Activated CD4-positive, alpha-beta memory T cell treated with anti-CD3 and anti-CD28 coated beads, Interleukin-2, amount 10 ng/mL, durations not matched to agents 7 days and 5 days (primary cell): ENCODE measurements around the gene HGFAC. TPM values are rescaled to one million over a fixed set of nuclear protein-coding genes. Genes with fewer than 3 reads are reported as not detected.

Source experiments
- CTCF ChIA-PET: fragments of 350-600 bp; sonication (Branson Sonifier 250); formaldehyde crosslinking; loops from one replicate; lab custom pipeline; 2021; ENCODE audit warnings: antibody characterized with exemption, inconsistent platforms; lab: Charles Lee
- POLR2A ChIA-PET: fragments of 350-600 bp; sonication (Branson Sonifier 250); formaldehyde crosslinking; loops from one replicate; lab custom pipeline; 2021; ENCODE audit warnings: antibody characterized with exemption; lab: Charles Lee
- DNase-seq: peaks from one replicate; pipeline ENCODE4 v3.0.0-alpha.2; 2020
- H3K27ac Mint-ChIP-seq: one replicate; pipeline ENCODE4 v1.8.0; 2021; ENCODE audit warnings: mild to moderate bottlenecking, mixed read lengths
- H3K27me3 Mint-ChIP-seq: one replicate; pipeline ENCODE4 v1.8.0; 2021; ENCODE audit warnings: mixed read lengths
- H3K36me3 Mint-ChIP-seq: one replicate; pipeline ENCODE4 v1.8.0; 2021; ENCODE audit warnings: low read depth, mixed read lengths
- H3K4me1 Mint-ChIP-seq: one replicate; pipeline ENCODE4 v1.8.0; 2021; ENCODE audit warnings: mixed read lengths
- H3K4me3 Mint-ChIP-seq: one replicate; pipeline ENCODE4 v1.8.0; 2021; ENCODE audit warnings: mild to moderate bottlenecking, mixed read lengths
- H3K9me3 Mint-ChIP-seq: one replicate; pipeline ENCODE4 v1.8.0; 2021; ENCODE audit warnings: mixed read lengths
- total RNA-seq, 2 experiments: library from RNA; stranded (reverse); gene quantifications; one replicate each; pipeline ENCODE4 v1.2.3, GENCODE V29; 2021

HGFAC gene
- total RNA-seq = not detected

DNA sequence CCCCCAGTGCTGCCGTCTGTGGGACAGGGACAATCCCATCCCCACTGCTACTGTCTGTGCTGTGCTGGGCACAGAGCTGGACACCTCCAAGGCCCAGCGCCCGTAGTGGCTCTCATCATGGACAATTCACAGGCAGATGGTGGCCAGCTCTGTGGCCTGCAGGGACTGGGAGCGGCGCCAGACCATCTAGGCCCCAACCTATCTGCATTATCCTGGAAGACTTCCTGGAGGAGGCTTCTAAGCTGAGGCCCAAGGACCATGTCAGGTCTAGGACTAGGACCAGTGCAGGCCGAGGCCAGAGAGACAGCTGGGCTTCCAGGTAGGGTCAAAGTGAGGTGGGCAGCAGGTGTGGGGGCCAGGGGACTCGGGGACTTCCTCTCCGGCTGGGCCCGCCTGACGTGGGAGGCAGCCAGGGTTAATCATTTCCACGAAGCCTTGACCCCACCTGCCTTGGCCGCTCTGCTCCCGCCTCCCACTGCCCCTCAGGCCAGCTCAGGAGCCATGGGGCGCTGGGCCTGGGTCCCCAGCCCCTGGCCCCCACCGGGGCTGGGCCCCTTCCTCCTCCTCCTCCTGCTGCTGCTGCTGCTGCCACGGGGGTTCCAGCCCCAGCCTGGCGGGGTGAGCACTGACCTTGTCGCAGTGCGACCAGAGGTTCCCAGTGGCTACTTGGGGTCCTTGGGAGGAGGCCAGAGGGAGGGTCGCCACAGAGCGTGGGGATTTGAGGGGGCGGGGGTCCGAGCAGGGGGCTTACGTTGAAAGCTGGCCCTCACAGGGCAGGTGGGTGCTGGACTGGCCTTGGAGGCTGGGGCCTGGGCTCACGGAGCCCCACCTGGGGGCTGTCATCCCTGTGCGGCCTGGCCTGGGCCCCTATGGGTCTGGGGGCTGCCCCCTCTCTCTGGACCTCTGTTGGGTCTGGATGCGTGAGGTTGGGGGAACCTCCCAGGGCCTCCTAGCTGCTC lies at the start of gene HGFAC:
TSS of gene HGFAC (plus strand) at position 468 of the 959 bp plus-strand sequence. CDS start at position 502, 34 bp downstream.
- no peaks in the 10 kb centered on the region for H3K36me3 Mint-ChIP-seq
- no peak within 1 kb of the TSS for H3K27ac Mint-ChIP-seq
- H3K4me3 Mint-ChIP-seq = no peak within 1 kb of the TSS
- DNase-seq = no peak
- peaks cover 5% of the 10 kb centered on the region for H3K4me1 Mint-ChIP-seq
- ChIA-PET POLR2A (no interaction called here), CTCF (interaction anchor here (1.0 to 1.9 kb wide), 4 partner anchors 94 to 335 kb away, joined by 3 to 6 read pairs (median 4); no protein-coding TSS in a partner anchor)
- no peaks in the 10 kb centered on the region for H3K9me3 Mint-ChIP-seq
- H3K27me3 Mint-ChIP-seq = no peaks in the 10 kb centered on the region

DNA sequence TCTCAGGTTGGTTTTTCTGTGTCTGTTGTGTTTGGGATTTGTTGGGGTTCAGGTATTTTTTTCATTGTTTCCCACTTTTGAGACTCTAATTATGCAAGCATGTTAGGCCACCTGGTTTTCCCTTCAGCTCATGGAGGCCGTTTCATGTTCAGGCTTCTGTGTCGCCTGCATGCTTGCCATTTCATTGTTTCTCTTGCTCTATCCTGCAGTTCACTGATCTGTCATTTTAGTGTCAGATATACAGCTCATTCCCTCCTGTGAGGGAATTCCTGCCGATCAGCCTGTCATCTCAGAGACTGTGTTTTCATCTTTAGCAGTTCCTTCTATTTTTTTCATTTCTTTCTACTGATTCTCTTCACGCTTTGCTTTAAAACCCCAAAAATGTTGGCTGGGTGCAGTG lies 49.4 kb upstream of the HGFAC start:
- no peak overlapping the region for H3K27ac Mint-ChIP-seq
- CTCF ChIA-PET = no interaction called here
- POLR2A ChIA-PET = no interaction called here
- H3K4me3 Mint-ChIP-seq = no peak overlapping the region
- no peak for DNase-seq
- peaks cover 1% of the 10 kb centered on the region for H3K27me3 Mint-ChIP-seq
- H3K9me3 Mint-ChIP-seq = no peaks in the 10 kb centered on the region
- no peaks in the 10 kb centered on the region for H3K36me3 Mint-ChIP-seq
- H3K4me1 Mint-ChIP-seq = no peaks in the 10 kb centered on the region

- Mint-ChIP-seq H3K4me1 (no peaks in the 10 kb centered on the region), H3K4me3 (no peak overlapping the region), H3K27me3 (peaks cover 1% of the 10 kb centered on the region), H3K27ac (no peak overlapping the region), H3K9me3 (no peaks in the 10 kb centered on the region), H3K36me3 (no peaks in the 10 kb centered on the region)
- ChIA-PET CTCF (no interaction called here), POLR2A (no interaction called here)
- no peak for DNase-seq
Observed at GRCh38 chr4:3393171-3393570, 48.6 kb upstream of the HGFAC start.

DNA sequence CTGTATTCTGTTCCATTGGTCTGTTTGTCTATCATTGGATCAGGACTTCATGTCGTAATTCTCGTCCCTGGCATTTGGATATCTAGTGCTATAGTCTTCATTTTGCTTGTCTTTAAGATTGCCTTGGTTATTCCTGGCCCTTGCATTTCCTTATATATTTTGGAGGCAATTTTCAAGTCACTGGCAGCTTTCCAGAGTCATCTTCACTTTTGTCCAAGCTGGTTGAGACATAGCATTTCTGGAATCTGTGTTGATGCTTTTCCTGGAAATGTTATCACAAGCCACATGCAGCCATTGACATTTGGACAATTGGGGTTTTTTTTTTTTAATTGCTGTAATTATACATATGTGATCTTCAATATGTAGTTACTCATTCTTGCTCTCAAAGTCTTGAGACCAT lies 45.2 kb upstream of the HGFAC start:
- no peak overlapping the region for H3K4me3 Mint-ChIP-seq
- ChIA-PET CTCF (no interaction called here), POLR2A (no interaction called here)
- H3K27ac Mint-ChIP-seq = no peak overlapping the region
- peaks cover 4% of the 10 kb centered on the region for H3K27me3 Mint-ChIP-seq
- no peaks in the 10 kb centered on the region for H3K36me3 Mint-ChIP-seq
- H3K4me1 Mint-ChIP-seq = no peaks in the 10 kb centered on the region
- no peak for DNase-seq
- H3K9me3 Mint-ChIP-seq = no peaks in the 10 kb centered on the region

DNA sequence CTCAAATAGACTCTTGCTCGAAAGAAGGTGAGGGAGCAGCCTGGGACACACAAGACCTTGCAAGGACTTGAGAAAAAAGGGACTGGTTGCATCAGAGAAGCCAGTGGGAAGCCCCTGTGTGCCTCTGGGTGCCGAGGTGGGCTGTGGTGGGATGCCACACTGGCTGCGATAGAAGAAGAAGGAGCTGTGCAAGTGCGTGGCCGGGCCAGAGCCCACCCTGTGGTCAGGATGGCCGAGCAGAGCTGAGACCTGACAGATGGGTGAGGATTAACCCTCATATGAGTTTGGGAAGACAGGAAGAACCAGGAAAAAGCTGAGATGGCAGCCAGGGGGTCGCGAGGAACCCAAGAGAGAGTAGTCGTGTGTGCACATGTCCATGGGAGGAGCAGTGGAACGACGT lies 44.6 kb upstream of the HGFAC start:
- ChIA-PET CTCF (no interaction called here), POLR2A (no interaction called here)
- H3K36me3 Mint-ChIP-seq = no peaks in the 10 kb centered on the region
- H3K27ac Mint-ChIP-seq = no peak overlapping the region
- no peaks in the 10 kb centered on the region for H3K9me3 Mint-ChIP-seq
- no peaks in the 10 kb centered on the region for H3K4me1 Mint-ChIP-seq
- no peak for DNase-seq
- H3K4me3 Mint-ChIP-seq = no peak overlapping the region
- H3K27me3 Mint-ChIP-seq = peaks cover 4% of the 10 kb centered on the region

DNA sequence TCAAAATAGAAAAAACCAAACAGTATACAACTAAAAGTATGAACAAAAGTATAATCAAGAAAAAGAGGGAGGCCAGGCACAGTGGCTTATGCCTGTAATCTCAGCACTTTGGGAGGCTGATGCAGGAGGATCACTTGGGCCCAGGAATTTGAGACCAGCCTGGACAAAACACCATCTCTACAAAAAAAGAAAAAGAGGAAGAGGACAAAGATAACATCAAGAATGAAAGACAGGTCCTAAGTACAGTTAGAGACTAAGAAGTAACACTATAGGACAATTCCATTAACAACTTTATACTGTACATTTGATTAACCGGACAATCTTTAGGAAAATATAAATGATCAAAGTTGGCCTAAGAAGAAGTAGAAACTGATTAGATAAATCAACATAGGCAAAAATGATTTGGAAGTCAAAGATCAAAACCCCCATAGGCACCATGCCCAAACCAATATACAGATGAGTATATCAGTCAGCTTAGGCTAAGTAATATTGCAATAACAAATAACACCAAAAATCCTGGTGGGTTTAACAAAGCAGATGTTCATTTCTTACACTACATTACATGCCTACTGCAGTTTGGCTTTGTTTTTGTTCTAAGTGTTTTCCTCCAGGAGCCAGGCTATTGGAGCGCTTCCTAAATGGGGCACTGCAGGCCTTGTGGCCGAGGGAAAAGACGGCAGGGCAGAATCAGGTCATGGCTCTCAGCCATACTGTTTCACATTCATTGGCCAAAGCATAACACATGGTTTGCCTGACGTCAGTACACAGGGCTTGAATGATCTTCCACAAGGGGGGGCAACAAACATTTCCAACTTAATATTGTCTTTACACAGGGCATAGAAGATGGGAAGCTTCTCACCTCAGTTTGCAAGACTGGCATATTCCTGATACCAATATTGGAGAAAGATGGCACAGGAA lies 42.2 kb upstream of the HGFAC start:
- H3K9me3 Mint-ChIP-seq = no peaks in the 10 kb centered on the region
- peaks cover 4% of the 10 kb centered on the region for H3K27me3 Mint-ChIP-seq
- no peaks in the 10 kb centered on the region for H3K4me1 Mint-ChIP-seq
- no peak overlapping the region for H3K4me3 Mint-ChIP-seq
- CTCF ChIA-PET = interaction anchor here (0.6 kb wide), 1 partner anchor 229 kb away, joined by 3 read pairs; no protein-coding TSS in a partner anchor
- no peaks in the 10 kb centered on the region for H3K36me3 Mint-ChIP-seq
- DNase-seq = no peak
- H3K27ac Mint-ChIP-seq = no peak overlapping the region
- POLR2A ChIA-PET = no interaction called here

DNA sequence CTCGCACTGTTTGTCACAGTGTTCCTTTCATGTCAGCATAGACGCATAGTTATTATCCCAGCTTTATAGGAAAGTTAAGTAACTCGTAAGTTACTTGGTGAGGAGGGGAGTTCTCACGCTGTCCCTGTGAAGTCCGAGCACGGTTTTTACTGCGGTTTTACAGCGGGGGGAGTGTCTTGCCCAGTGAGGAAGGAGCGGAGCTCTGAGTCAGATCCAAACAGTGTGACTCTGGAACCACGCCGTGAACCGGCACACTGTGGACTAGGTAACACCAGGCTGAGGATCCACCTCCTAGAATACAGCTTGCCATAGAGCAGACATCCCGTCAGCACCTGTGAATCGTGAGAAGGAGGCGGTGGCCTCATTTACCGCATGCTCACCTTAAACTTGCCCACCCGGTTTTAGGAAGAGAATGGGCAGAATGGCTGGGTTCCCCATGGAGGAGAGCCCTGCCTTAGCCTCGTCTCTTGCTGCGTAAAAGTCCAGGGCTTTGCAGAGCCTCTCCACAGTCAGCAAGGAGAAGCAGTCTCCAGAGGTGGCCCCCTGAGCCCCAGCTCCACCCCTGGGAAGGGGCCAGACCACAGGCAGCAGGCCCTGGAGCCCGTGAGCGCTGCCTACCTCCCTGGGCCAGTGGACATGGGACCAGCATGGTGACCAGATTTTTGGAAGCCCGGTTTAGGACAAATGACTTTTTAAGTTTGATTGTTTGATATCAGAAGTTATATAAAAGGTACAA lies 40.2 kb upstream of the HGFAC start:
- ChIA-PET POLR2A (no interaction called here), CTCF (no interaction called here)
- no peaks in the 10 kb centered on the region for H3K9me3 Mint-ChIP-seq
- no peaks in the 10 kb centered on the region for H3K36me3 Mint-ChIP-seq
- no peak for DNase-seq
- H3K4me3 Mint-ChIP-seq = no peak overlapping the region
- H3K27me3 Mint-ChIP-seq = peaks cover 2% of the 10 kb centered on the region
- H3K4me1 Mint-ChIP-seq = no peaks in the 10 kb centered on the region
- H3K27ac Mint-ChIP-seq = no peak overlapping the region

DNA sequence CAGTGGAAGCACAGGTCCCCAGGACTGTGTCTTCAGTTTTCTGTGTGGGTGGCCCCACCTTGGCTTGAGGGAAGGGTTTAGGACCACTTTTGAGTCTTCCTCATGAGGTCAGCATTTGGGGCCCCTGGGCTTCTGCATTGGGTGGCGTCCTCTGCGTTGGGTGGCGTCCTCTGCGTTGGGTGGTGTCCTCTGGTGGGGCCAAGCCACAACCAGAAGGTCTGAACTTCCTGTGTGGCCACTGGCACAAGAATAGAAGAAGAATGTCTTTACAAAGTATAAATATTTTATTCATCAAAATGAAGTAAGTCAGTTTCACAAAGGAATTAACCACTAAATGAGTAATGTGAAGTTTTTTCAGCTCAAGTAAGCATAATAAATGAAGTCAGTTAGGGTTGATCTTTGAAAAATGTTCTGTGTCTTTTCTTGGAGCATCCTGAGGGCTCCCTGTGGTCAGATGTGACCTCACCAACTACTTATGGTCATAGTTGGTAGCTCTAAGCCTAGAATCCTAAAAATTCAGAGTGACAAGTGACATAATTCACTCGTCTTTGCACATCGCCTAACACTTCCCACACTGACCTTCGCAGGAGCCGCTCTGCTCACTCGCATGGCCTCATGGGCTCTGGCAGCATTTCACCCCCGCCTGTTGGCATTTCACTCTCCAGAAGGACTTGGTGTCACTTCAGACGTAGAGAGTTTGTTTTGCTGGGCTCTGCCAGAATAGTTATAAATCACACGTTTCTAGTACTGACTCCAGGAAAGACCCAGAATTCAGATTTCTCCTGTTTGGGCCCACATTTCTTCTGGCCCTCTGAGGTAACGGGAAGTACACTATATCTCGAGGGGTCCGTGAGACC lies 39.0 kb upstream of the HGFAC start:
- H3K9me3 Mint-ChIP-seq = no peaks in the 10 kb centered on the region
- H3K4me1 Mint-ChIP-seq = no peaks in the 10 kb centered on the region
- H3K36me3 Mint-ChIP-seq = no peaks in the 10 kb centered on the region
- CTCF ChIA-PET = no interaction called here
- POLR2A ChIA-PET = no interaction called here
- no peak overlapping the region for H3K27ac Mint-ChIP-seq
- no peak overlapping the region for H3K4me3 Mint-ChIP-seq
- peaks cover 2% of the 10 kb centered on the region for H3K27me3 Mint-ChIP-seq
- DNase-seq = no peak

DNA sequence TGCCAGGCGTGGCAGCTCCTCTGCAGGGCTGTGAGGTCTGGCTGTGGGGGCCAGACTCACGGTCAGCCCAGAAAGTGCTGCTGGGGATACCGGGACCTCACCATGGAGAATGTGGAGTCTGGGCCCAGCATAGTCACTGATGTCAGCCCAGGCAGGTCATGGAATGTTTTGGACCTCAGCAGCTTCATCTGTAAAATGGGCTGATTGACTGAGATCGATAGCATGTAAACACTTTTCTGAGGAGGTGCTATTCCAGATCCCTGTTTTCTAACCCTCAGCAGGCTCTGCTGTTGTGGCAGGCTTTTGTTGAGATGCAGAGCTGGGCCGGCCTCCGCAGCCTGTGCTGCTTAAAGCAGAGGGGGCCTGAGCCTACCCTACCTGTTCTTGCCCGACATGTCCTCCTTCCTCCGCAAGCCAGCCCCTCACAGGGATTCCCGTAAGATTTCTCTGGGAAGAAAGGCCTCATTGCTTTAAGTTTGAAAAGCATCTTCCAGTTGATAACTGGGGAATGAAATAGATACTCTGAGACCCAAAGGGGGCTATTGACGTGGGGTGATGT lies 38.3 kb upstream of the HGFAC start:
- no peak for DNase-seq
- no peak overlapping the region for H3K27ac Mint-ChIP-seq
- no peaks in the 10 kb centered on the region for H3K9me3 Mint-ChIP-seq
- H3K4me3 Mint-ChIP-seq = no peak overlapping the region
- no peaks in the 10 kb centered on the region for H3K4me1 Mint-ChIP-seq
- peaks cover under 1% of the 10 kb centered on the region for H3K27me3 Mint-ChIP-seq
- H3K36me3 Mint-ChIP-seq = no peaks in the 10 kb centered on the region
- POLR2A ChIA-PET = no interaction called here
- CTCF ChIA-PET = interaction anchor here (1.5 kb wide), 1 partner anchor 57 kb away, joined by 3 read pairs; no protein-coding TSS in a partner anchor

GRCh38 chr4:3404546-3404945 lies 37.2 kb upstream of the HGFAC start:
- Mint-ChIP-seq H3K4me3 (no peak overlapping the region), H3K27me3 (no peaks in the 10 kb centered on the region), H3K36me3 (no peaks in the 10 kb centered on the region), H3K4me1 (no peaks in the 10 kb centered on the region), H3K27ac (no peak overlapping the region), H3K9me3 (no peaks in the 10 kb centered on the region)
- ChIA-PET CTCF (interaction anchor here (1.5 kb wide), 1 partner anchor 58 kb away, joined by 3 read pairs; no protein-coding TSS in a partner anchor), POLR2A (no interaction called here)
- DNase-seq = no peak

- H3K4me3 Mint-ChIP-seq = no peak overlapping the region
- no peaks in the 10 kb centered on the region for H3K36me3 Mint-ChIP-seq
- H3K27me3 Mint-ChIP-seq = no peaks in the 10 kb centered on the region
- CTCF ChIA-PET = interaction anchor here (1.5 kb wide), 1 partner anchor 59 kb away, joined by 3 read pairs; no protein-coding TSS in a partner anchor
- H3K4me1 Mint-ChIP-seq = no peaks in the 10 kb centered on the region
- H3K9me3 Mint-ChIP-seq = no peaks in the 10 kb centered on the region
- H3K27ac Mint-ChIP-seq = no peak overlapping the region
- no peak for DNase-seq
- POLR2A ChIA-PET = no interaction called here
Observed at GRCh38 chr4:3405176-3405575, 36.6 kb upstream of the HGFAC start.

DNA sequence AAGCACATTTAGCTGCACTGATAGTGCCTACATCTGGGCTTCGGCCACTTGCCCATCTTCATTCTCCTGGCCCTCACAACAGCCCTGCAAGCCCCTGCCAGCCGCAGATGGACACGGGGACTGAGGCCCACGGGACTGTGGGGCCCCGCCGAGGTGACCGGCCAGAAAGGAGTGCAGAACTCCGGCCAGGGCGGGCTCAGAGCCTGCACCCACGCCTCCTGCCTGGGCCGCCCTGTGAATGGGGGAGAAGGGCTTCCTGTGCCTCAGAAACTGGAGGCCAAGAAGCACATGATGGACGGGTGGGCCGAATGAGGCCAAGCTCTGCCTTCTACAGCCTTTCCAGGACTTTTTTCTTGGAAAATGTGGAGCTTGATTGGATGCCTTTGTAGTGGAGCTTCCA lies 35.7 kb upstream of the HGFAC start:
- ChIA-PET CTCF (no interaction called here), POLR2A (no interaction called here)
- DNase-seq = no peak
- H3K9me3 Mint-ChIP-seq = no peaks in the 10 kb centered on the region
- no peak overlapping the region for H3K4me3 Mint-ChIP-seq
- no peak overlapping the region for H3K27ac Mint-ChIP-seq
- no peaks in the 10 kb centered on the region for H3K4me1 Mint-ChIP-seq
- H3K36me3 Mint-ChIP-seq = no peaks in the 10 kb centered on the region
- no peaks in the 10 kb centered on the region for H3K27me3 Mint-ChIP-seq
